MG63 (cell line): Measurements from ENCODE around the gene AFAP1. TPM values are rescaled to one million over a fixed set of nuclear protein-coding genes. Genes with fewer than 3 reads are reported as not detected.
A peak's percentile ranks its signal among the peaks of the same experiment; 100 is the strongest.

Source experiments
- DNase-seq: peaks from one replicate; pipeline ENCODE4 v3.0.0-alpha.2; 2020
- H3K27me3 ChIP-seq: fragments of 250-450 bp; sonication (Bioruptor Pico); 2 replicates; pipeline ENCODE4 v1.5.1; 2020; ENCODE audit warnings: mild to moderate bottlenecking, moderate library complexity
- H3K36me3 ChIP-seq: fragments of 250-450 bp; sonication (Bioruptor Pico); 2 replicates; pipeline ENCODE4 v1.5.1; 2020; ENCODE audit warnings: mild to moderate bottlenecking, moderate library complexity
- H3K4me3 ChIP-seq: fragments of 250-450 bp; sonication (Bioruptor Pico); 2 replicates; pipeline ENCODE4 v1.5.1; 2020; ENCODE audit warnings: mild to moderate bottlenecking, moderate library complexity
- H3K9me3 ChIP-seq: fragments of 250-450 bp; sonication (Bioruptor Pico); 2 replicates; pipeline ENCODE4 v1.5.1; 2020; ENCODE audit warnings: mild to moderate bottlenecking, moderate library complexity
- total RNA-seq: library from RNA; depleted of rRNA; stranded (reverse); fragments of >200 nt; shearing (Covaris generic); gene quantifications from 2 replicates; pipeline ENCODE4 v1.2.3, GENCODE V29; 2014; ENCODE audit warnings: low replicate concordance

Gene AFAP1
- total RNA-seq, 1 experiment from 2014 or later, result 30.0 TPM

- H3K36me3 ChIP-seq, result peaks cover 56% of the 10 kb centered on the region
Observed at GRCh38 chr4:7805533-7806337, 133.9 kb downstream of the AFAP1 start.

DNA sequence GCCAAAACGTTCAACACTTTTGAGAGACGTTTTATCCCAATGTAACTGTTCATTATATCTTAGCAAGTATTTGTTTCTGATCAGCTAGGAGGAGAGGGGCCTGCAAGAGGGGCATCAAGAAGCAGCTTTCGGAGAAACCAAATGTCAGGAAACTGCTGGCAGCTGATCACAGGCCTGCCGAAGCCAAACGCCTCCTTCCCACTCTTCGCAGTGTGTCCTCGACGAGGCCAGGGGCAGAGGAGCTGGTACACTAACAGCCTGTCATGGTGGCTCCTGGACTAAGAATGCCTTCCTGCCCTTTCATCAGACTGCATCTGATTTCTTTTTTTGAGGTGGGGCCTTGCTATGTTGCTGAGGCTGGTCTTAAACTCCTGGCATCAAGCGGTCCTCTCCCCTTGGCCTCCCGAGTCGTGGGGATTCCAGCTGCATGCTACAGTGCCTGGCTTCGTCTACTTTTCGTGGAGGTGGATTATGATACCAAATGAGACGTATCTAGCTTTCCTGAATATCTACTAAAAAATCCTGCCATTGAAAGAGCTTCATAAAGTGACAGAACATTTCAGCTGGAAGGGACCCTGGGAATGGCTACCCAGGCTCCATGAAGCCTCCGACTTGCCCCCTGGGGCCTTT lies 134.8 kb downstream of the AFAP1 start:
- peaks cover 10% of the 10 kb centered on the region for H3K9me3 ChIP-seq
- H3K4me3 ChIP-seq, result no peak overlapping the region
- no peak for DNase-seq
- peaks cover 61% of the 10 kb centered on the region for H3K36me3 ChIP-seq
- H3K27me3 ChIP-seq, result no peaks in the 10 kb centered on the region

More at GRCh38 chr4:7805533-7806337, 133.9 kb downstream of the AFAP1 start:
- no peak overlapping the region for H3K4me3 ChIP-seq
- H3K27me3 ChIP-seq, result no peaks in the 10 kb centered on the region
- peak; percentile 84 for DNase-seq
- H3K9me3 ChIP-seq, result peaks cover 10% of the 10 kb centered on the region

DNA sequence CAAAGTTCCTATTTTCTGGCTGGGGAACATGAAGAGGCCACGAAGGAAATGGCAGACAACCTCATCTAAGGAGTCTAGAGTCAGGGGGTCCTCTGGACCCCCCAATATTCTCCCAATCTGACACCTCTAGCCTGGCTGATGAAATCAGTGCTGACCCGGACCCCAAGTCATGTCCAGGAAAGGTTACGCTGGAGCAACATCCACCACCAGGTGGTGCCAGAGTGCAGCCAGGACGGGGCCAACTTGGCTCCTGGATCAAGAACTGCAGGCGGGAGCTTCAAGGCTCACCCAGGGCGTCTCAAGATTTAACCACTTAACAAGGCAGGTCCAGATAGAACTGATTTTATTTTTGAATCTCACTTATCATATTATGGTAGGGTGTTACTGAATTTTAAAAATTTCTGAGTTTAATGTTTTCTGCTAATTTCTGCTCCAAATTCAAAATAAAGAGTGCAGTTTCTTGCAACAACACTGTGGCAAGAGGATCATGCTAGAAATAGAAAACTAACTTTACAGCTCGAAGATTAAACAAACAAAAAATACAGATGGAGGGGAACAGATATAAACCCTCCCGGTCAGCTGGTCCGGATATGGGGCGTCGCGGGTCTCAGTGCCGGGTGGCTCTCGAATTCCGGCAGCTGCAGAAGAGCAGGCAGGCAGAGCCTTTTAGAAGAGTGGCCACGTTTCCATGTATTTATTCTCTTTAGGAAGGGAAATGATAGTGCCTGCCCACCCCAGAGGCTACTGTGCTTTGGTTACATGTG lies 135.5 kb downstream of the AFAP1 start:
- peak; percentile 69 for DNase-seq
- Histone ChIP-seq H3K9me3 (peaks cover 10% of the 10 kb centered on the region), H3K4me3 (no peak overlapping the region), H3K27me3 (no peaks in the 10 kb centered on the region), H3K36me3 (peaks cover 63% of the 10 kb centered on the region)

- Histone ChIP-seq H3K4me3 (no peak overlapping the region), H3K36me3 (peaks cover 66% of the 10 kb centered on the region), H3K9me3 (peaks cover 8% of the 10 kb centered on the region), H3K27me3 (no peaks in the 10 kb centered on the region)
- no peak for DNase-seq
Observed at GRCh38 chr4:7803371-7803770, 136.3 kb downstream of the AFAP1 start.

GRCh38 chr4:7802093-7802726 lies 137.5 kb downstream of the AFAP1 start:
- peaks cover 1% of the 10 kb centered on the region; the same call in 1 of the 2 replicates for H3K9me3 ChIP-seq
- no peaks in the 10 kb centered on the region for H3K27me3 ChIP-seq
- no peak overlapping the region for H3K4me3 ChIP-seq
- peaks cover 60% of the 10 kb centered on the region for H3K36me3 ChIP-seq
- DNase-seq, result peak; percentile 57

DNA sequence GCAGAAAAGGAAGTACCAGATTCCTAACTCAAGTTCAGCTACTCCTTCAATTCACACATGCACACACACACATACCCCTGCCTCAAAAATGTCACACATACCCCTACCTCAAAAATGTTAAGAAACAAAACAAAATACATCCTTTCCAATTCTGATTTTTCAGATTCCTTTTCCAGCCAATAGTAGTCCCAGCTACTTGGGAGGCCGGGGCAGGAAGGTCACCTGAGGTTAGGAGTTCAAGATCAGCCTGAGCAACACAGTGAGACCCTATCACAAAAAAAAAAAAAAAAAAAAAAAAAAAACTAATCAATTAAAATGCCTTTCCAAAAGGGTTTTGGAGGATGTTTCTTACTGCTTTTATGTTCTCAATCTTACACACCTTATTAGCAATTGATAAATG lies 138.0 kb downstream of the AFAP1 start:
- peaks cover 57% of the 10 kb centered on the region for H3K36me3 ChIP-seq
- no peak for DNase-seq
- no peaks in the 10 kb centered on the region for H3K9me3 ChIP-seq
- no peaks in the 10 kb centered on the region for H3K27me3 ChIP-seq
- no peak overlapping the region for H3K4me3 ChIP-seq

- DNase-seq, result no peak
- Histone ChIP-seq H3K9me3 (no peaks in the 10 kb centered on the region), H3K36me3 (peaks cover 54% of the 10 kb centered on the region), H3K27me3 (no peaks in the 10 kb centered on the region), H3K4me3 (no peak overlapping the region)
Observed at GRCh38 chr4:7801001-7801400, 138.7 kb downstream of the AFAP1 start.

DNA sequence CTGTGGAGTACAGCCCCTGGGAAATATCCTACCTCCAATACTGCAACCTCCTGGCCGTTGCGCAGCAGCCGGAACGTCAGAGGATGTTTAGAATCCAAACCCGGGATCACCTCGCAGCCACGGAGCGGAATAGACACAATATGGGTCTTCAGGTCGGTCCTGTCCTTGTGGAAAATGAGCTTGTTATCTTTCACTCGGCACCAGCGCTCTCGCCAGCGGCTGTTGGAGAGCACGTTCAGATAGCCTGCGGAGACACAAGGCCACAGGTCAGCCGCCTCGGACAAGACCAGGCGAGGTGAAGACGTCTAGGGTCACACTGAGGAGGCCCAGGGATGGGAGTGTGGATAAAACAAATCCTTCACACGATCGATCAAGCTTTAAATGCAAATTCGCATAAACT lies 139.3 kb downstream of the AFAP1 start:
- Histone ChIP-seq H3K36me3 (peaks cover 55% of the 10 kb centered on the region), H3K9me3 (no peaks in the 10 kb centered on the region), H3K27me3 (no peaks in the 10 kb centered on the region), H3K4me3 (no peak overlapping the region)
- no peak for DNase-seq

GRCh38 chr4:7799736-7800135 lies 139.9 kb downstream of the AFAP1 start:
- no peaks in the 10 kb centered on the region for H3K27me3 ChIP-seq
- no peak overlapping the region for H3K4me3 ChIP-seq
- H3K9me3 ChIP-seq, result no peaks in the 10 kb centered on the region
- peaks cover 49% of the 10 kb centered on the region for H3K36me3 ChIP-seq
- no peak for DNase-seq

DNA sequence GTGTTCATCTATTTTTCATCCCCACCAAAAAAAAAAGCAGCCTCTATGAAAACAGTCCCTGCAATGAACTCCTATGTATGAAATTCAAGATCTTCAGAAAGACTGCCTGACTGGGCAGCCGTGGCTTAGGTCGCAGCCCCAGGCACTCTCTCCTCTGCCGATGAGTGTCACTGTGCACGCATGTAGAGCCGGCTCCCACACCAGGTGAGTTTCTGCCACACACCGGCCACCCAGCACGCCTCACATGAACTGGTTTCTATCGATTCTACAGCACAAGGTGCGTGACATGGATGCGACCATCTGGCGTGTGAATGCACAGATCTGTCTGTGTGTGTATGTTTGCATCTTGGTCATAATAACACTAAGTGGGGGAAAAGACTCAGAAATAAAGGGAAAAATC lies 140.4 kb downstream of the AFAP1 start:
- H3K9me3 ChIP-seq, result no peaks in the 10 kb centered on the region
- DNase-seq, result no peak
- H3K4me3 ChIP-seq, result no peak overlapping the region
- H3K36me3 ChIP-seq, result peaks cover 46% of the 10 kb centered on the region
- H3K27me3 ChIP-seq, result no peaks in the 10 kb centered on the region

- Histone ChIP-seq H3K27me3 (no peaks in the 10 kb centered on the region), H3K4me3 (no peak overlapping the region), H3K9me3 (no peaks in the 10 kb centered on the region), H3K36me3 (peaks cover 48% of the 10 kb centered on the region)
- DNase-seq, result peak; percentile 12
Observed at GRCh38 chr4:7798178-7798995, 141.3 kb downstream of the AFAP1 start.

DNA sequence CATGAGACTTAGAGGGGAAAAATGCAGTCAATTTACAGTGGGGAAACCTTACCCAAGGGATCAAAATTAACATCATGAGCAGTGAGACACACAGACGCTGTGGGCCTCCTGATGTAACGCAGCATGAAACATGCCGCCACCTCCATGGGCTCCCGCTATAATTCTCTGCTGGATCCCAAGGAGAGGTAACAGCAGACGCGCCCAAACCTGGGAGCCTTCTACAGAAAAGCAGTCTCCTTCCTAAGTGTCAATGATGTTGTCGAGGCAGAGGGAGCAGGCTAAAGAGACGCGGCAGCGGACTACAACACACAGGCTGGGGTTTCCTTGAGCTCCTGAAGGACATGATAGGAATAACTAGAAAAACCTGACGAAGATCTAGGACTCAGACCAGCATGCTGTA lies 142.3 kb downstream of the AFAP1 start:
- H3K4me3 ChIP-seq, result no peak overlapping the region
- no peaks in the 10 kb centered on the region for H3K27me3 ChIP-seq
- no peaks in the 10 kb centered on the region for H3K9me3 ChIP-seq
- no peak for DNase-seq
- H3K36me3 ChIP-seq, result peaks cover 48% of the 10 kb centered on the region

DNA sequence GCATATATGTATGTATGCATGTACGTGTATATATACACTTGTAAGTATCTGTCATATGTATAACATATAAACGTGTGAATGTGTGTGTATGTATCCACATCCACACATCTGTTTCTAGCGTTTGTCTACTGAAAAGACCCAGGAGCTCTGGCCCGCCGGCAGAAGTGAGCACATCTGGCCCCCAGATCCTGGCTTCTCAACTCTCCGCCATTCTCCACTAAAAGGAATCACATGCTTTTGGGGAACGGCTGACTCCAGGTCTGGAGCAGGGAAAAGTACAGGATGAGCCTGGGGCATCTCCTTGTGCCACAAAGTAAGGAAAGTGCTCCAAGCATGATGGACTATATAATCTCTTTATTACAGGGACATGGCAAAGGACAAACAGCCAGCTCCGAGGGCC lies 143.7 kb downstream of the AFAP1 start:
- H3K36me3 ChIP-seq, result peaks cover 50% of the 10 kb centered on the region
- no peak overlapping the region for H3K4me3 ChIP-seq
- DNase-seq, result no peak
- no peaks in the 10 kb centered on the region for H3K9me3 ChIP-seq
- H3K27me3 ChIP-seq, result no peaks in the 10 kb centered on the region

DNA sequence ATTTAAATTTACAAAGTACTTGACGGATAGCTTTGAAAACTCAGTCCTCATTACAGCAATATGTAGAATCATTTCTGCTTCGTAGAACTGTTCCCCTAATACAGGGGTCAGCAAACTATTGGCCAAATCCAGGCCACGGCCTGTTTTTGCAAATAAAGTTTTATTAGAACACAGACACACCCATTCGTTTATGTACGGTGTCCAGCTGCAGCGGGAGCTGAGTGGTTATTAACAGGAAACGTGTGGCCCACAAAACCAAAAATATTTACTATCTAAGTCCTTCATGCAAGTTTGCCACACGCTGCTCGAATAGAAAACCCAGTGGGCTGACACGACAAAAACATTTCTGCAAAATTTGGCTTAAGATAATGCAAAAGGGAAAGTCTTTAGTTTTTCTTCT lies 146.5 kb downstream of the AFAP1 start:
- Histone ChIP-seq H3K9me3 (no peaks in the 10 kb centered on the region), H3K36me3 (peaks cover 34% of the 10 kb centered on the region), H3K4me3 (no peak overlapping the region), H3K27me3 (no peaks in the 10 kb centered on the region)
- no peak for DNase-seq

GRCh38 chr4:7792616-7793015 lies 147.0 kb downstream of the AFAP1 start:
- H3K4me3 ChIP-seq, result no peak overlapping the region
- H3K9me3 ChIP-seq, result no peaks in the 10 kb centered on the region
- no peaks in the 10 kb centered on the region for H3K27me3 ChIP-seq
- no peak for DNase-seq
- H3K36me3 ChIP-seq, result peaks cover 33% of the 10 kb centered on the region

GRCh38 chr4:7790999-7791398 lies 148.7 kb downstream of the AFAP1 start:
- Histone ChIP-seq H3K36me3 (peaks cover 27% of the 10 kb centered on the region), H3K4me3 (no peak overlapping the region), H3K9me3 (no peaks in the 10 kb centered on the region), H3K27me3 (no peaks in the 10 kb centered on the region)
- no peak for DNase-seq
